ENCODE data around the gene CCDC124.
"Not testable (repeated sequence)": the region's sequence is repeated elsewhere in the genome, so short reads cannot be mapped to it uniquely, and the experiment has no call there.

CCDC124 gene

DNA sequence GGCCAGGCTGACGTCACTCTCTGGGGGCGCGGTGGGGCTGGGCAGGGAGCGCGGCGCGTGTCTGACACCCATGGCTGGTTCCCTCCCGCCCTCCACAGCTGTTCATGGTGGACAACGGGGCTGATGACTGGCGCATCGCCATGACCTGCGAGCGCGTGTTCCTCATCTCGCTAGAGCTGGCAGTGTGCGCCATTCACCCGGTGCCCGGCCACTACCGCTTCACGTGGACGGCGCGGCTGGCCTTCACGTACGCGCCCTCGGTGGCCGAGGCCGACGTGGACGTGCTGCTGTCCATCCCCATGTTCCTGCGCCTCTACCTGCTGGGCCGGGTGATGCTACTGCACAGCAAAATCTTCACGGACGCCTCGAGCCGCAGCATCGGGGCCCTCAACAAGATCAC, 48.8 kb downstream of the CCDC124 start:
- H3K4me3 ChIP-seq (ENCODE audit: low read length): no peak overlapping the region
- no peak for TF ChIP-seq CTCF (conservative IDR thresholded peaks at IDR 0.05; ENCODE audit: low read length)
- no peak for DNase-seq (ENCODE audit: low read depth)

DNA sequence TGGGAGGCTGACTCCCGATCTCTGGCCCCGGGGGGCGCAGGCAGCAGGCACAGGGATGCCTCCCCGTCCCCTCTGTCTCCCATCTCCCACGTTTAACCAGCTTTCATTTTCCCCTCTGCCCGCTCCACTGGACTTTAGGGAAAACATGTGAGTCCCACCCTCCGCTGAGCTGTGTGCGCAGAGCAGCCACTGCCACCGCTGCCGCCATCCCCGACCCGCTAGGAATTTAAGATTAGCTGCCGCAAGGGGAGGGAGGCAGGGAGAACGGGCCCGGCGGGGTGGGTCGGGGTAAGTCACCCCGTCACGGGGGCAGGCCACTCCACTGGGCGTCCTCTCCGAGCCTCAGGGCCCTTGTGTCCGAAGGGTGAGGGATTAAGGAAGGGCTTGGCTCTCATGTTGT, 49.6 kb downstream of the CCDC124 start:
- no peak overlapping the region for H3K4me3 ChIP-seq (ENCODE audit: low read length)
- TF ChIP-seq CTCF (conservative IDR thresholded peaks at IDR 0.05; ENCODE audit: low read length): no peak

DNA sequence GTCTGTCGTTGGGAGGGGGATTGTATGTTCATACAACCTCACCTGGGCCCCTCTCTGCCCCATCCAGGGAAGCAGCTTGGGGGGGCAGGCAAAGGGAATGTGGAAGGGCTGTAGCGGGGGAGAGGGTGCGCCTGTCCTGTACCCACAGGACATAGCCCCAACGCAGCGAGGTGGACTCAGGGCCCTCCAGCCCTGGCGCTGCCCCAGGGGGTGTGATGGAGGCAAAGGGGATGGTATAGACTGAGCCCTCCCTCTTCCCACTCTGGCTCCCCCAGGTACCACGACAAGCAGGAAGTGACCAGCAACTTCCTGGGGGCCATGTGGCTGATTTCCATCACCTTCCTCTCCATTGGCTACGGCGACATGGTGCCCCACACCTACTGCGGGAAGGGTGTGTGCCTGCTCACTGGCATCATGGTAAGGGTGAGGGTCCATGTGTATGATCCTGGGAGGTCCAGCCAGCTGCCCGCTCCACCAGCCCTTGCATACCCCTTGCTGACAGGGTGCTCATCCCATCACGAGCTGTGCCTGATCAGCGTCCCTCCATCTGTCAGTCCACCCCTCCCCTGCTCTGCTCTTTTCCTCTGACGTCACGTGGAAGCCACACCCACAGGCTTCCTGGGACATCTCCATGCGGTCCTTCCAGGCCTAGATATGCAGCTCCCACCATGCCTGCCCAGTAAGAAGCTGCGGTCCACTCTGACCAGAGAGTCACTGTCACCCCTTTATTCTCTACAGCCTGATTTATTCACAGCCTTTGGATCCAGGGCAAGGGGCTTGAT, 52.4 kb downstream of the CCDC124 start:
- TF ChIP-seq CTCF (conservative IDR thresholded peaks at IDR 0.05; ENCODE audit: low read length): no peak
- no peak for DNase-seq (ENCODE audit: low read depth)
- H3K4me3 ChIP-seq (ENCODE audit: low read length): no peak overlapping the region

More for the DNA sequence above, 49.6 kb downstream of the CCDC124 start:
- DNase-seq (ENCODE audit: low read depth): no peak

DNA sequence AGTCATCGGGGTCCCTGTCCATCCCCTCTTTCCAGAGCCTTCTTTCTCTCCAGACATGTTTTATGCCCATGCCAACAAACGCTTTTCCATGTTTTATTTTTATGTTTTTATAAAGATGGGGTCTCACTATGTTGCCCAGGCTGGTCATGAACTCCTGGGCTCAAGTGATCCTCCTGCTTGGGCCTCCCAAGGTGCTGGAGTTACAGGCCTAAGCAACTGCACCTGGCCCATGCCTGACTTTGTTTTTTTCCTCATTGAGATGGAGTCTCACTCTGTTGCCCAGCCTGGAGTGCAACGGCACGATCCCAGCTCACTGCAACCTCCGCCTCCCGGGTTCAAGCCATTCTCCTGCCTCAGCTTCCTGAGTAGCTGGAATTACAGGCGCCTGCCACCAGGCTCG, 53.8 kb downstream of the CCDC124 start:
- not testable (repeated sequence) for DNase-seq (ENCODE audit: low read depth); H3K4me3 ChIP-seq (ENCODE audit: low read length)

- no peak for DNase-seq (ENCODE audit: low read depth)
- TF ChIP-seq CTCF (conservative IDR thresholded peaks at IDR 0.05; ENCODE audit: low read length): no peak
- no peak overlapping the region for H3K4me3 ChIP-seq (ENCODE audit: low read length)
These were observed 55.3 kb downstream of the CCDC124 start for GRCh38 chr19:17988161-17988560.

DNA sequence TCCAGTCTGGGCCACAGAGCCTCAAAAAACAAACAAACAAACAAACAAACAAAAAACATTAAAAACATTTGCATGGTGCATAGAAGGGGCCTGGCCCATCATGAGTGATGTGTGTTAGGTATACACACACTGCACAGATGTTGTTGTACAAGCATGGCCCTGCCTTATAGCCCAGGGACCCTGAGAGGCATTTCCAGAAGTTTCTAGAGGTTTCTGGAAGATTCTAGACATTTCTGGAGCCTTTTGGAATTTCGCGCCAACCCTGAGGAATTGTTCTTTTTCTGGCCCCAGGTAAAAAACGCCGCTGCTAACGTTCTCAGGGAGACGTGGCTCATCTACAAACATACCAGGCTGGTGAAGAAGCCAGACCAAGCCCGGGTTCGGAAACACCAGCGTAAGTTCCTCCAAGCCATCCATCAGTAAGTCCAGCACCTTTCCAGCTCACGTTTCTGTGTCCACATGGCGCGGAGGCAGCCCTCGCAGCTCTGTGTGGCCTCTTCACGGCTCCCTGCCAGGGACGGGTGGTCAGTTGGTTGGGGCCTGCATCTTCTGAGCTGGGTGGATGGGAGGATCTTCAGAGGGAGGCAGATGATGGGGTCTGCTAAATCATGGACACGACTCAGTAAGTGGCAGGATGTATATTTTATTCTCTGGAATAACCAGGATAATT, 56.7 kb downstream of the CCDC124 start:
- DNase-seq (ENCODE audit: low read depth): no peak
- no peak for TF ChIP-seq CTCF (conservative IDR thresholded peaks at IDR 0.05; ENCODE audit: low read length)
- no peak overlapping the region for H3K4me3 ChIP-seq (ENCODE audit: low read length)

DNA sequence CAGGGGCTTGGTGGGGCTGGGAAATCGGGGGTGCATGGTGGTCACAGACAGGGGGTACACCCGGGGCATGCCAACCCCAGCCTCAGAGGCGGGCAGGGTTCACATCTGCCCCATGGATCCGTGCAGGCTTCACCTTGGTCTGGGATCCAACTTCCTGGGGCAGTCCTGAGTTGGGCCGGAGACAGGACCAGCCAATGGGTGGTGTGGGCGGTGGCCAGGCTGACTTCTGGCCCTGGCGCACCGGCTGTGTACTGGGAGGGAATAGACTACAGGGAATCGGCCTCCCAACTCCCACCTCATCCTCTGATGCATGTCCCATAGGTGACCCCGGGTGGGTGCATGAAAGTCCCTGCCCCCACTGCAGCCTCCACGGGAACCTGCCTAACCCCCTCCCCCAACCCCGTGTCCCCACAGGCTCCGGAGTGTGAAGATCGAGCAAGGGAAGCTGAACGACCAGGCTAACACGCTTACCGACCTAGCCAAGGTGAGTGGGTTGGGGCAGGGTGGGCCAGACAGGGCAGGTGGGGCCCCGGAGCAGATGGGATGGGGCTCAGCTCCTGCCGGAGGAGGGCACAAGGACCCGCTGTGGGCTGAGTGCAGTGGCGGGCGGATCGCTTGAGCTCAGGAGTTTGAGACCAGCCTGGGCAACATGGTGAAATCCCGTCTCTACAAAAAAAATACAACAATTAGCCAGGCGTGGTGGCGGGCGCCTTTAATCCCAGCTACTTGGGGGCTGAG, 60.4 kb downstream of the CCDC124 start:
- H3K4me3 ChIP-seq (ENCODE audit: low read length): no peak overlapping the region
- no peak for TF ChIP-seq CTCF (conservative IDR thresholded peaks at IDR 0.05; ENCODE audit: low read length)
- DNase-seq (ENCODE audit: low read depth): no peak

All from AG10803 (cell line).